ENCODE data around the gene LIPT2. TPM values are rescaled to one million over a fixed set of nuclear protein-coding genes. Genes with fewer than 3 reads are reported as not detected.

The LIPT2 gene
- total and polyA plus RNA-seq, 5 donors: 1.5 to 3.6 (median 2.0) TPM

DNA sequence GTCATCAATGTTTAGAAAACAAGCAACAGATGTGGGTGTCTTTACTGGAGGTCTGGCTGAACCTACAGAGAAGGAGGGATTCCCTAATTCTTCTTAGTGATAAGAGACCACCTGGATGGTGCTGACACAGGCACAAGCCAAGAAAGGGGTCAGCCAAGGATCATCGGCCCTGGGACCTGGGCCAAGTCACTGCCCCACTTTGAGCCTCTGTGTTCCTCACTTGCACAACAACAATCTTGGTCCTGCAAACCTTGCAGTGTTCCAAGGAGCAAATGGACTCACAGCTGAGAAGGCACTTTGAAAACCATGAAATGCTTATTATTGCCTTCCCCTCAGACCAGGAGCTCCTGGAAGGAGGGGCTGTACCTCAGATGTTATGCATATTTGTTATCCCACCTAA, 19.2 kb downstream of the LIPT2 start:
- Histone ChIP-seq H3K4me3 (ENCODE audit: low read length) (no peak overlapping the region), H3K4me1 (ENCODE audit: control insufficient read depth, insufficient read depth, low read length) (no peaks in the 10 kb centered on the region), H3K27me3 (ENCODE audit: control insufficient read depth, insufficient read depth) (no peaks in the 10 kb centered on the region), H3K9me3 (ENCODE audit: control insufficient read depth, low read length) (no peaks in the 10 kb centered on the region), H3K27ac (ENCODE audit: low read length) (no peak overlapping the region)
- 11% methylated on average over 1 of the region's 1 CpG for WGBS
- peak in 1 of 2 donors; percentile 68 for ATAC-seq
- peak; percentile 32 to 79 (median 54) for DNase-seq
- intact Hi-C loops (cut with DNase I): no loop called here

DNA sequence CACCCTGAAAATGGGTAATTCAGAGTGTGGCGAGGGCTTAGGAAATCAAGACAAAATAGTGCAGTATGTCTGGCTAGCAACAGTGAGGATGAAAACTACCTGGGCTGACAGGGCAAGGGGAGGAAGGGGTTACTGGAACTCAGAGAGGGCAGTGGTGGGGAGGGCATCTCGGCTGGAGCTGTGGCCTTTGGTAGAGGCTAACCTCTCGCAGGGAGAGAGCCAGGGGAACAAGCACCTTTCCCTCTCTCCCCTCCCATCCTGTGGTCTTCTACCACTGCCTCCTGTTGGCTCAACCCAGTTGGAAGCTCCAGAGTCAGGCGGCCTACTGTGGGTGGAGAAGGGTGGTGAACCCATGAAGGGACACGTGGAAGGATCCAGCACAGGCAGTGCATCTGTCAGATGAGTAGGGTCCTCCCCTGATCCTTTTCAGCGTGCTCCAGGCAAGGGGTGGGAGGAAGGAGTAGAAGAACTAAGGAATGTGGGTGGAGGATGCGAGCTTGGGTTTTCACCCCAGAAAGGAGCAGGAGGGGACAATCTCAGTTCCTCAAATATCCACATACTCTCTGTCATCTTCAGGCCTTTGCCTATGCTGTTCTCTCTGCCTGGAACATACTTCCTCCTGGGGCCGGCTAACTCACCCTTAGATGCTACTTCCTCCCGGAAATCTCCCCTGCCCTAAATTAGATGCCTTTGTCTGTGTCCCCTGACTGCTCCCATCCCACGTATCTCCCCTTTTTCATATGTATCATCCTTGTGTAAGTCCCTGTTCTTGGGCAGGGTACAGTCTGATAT, 19.9 kb downstream of the LIPT2 start:
- DNase-seq (no peak), ATAC-seq (peak; percentile 42 to 43)
- H3K27me3 ChIP-seq (ENCODE audit: control insufficient read depth, insufficient read depth): no peaks in the 10 kb centered on the region
- 59% methylated on average over 10 of the region's 10 CpGs for WGBS
- peaks cover 4% of the 10 kb centered on the region for H3K4me1 ChIP-seq (ENCODE audit: control insufficient read depth, insufficient read depth, low read length)
- intact Hi-C loops (cut with DNase I): no loop called here
- no peak overlapping the region for H3K4me3 ChIP-seq (ENCODE audit: low read length)
- H3K27ac ChIP-seq (ENCODE audit: low read length): no peak overlapping the region
- no peaks in the 10 kb centered on the region for H3K9me3 ChIP-seq (ENCODE audit: control insufficient read depth, low read length)

GRCh38 chr11:74471668-74472429, 21.7 kb downstream of the LIPT2 start:
- no peak for ATAC-seq
- intact Hi-C loops (cut with DNase I): no loop called here
- no peaks in the 10 kb centered on the region for H3K9me3 ChIP-seq (ENCODE audit: control insufficient read depth, low read length)
- peaks cover 4% of the 10 kb centered on the region for H3K4me1 ChIP-seq (ENCODE audit: control insufficient read depth, insufficient read depth, low read length)
- H3K27me3 ChIP-seq (ENCODE audit: control insufficient read depth, insufficient read depth): no peaks in the 10 kb centered on the region
- H3K27ac ChIP-seq (ENCODE audit: low read length): no peak overlapping the region
- no peak for DNase-seq
- no peak overlapping the region for H3K4me3 ChIP-seq (ENCODE audit: low read length)
- 66% methylated on average over 5 of the region's 5 CpGs for WGBS

- 100% methylated on average over 1 of the region's 1 CpG for WGBS
- no peaks in the 10 kb centered on the region for H3K9me3 ChIP-seq (ENCODE audit: control insufficient read depth, low read length)
- intact Hi-C loops (cut with DNase I): no loop called here
- H3K27me3 ChIP-seq (ENCODE audit: control insufficient read depth, insufficient read depth): no peaks in the 10 kb centered on the region
- no peak overlapping the region for H3K27ac ChIP-seq (ENCODE audit: low read length)
- peaks cover 4% of the 10 kb centered on the region for H3K4me1 ChIP-seq (ENCODE audit: control insufficient read depth, insufficient read depth, low read length)
- H3K4me3 ChIP-seq (ENCODE audit: low read length): no peak overlapping the region
- ATAC-seq (no peak), DNase-seq (no peak)
Measured at GRCh38 chr11:74471037-74471436, 22.5 kb downstream of the LIPT2 start.

- no peaks in the 10 kb centered on the region for H3K27me3 ChIP-seq (ENCODE audit: control insufficient read depth, insufficient read depth)
- WGBS: 72% methylated on average over 2 of the region's 2 CpGs
- H3K4me1 ChIP-seq (ENCODE audit: control insufficient read depth, insufficient read depth, low read length): peaks cover 4% of the 10 kb centered on the region
- intact Hi-C loops (cut with DNase I): no loop called here
- ATAC-seq: no peak
- no peak overlapping the region for H3K27ac ChIP-seq (ENCODE audit: low read length)
- DNase-seq: no peak
- H3K4me3 ChIP-seq (ENCODE audit: low read length): no peak overlapping the region
- H3K9me3 ChIP-seq (ENCODE audit: control insufficient read depth, low read length): no peaks in the 10 kb centered on the region
Measured at GRCh38 chr11:74470526-74470925, 23.0 kb downstream of the LIPT2 start.

- intact Hi-C loops (cut with DNase I): no loop called here
- no peak overlapping the region for H3K27ac ChIP-seq (ENCODE audit: low read length)
- H3K4me1 ChIP-seq (ENCODE audit: control insufficient read depth, insufficient read depth, low read length): peaks cover 4% of the 10 kb centered on the region
- H3K27me3 ChIP-seq (ENCODE audit: control insufficient read depth, insufficient read depth): no peaks in the 10 kb centered on the region
- H3K9me3 ChIP-seq (ENCODE audit: control insufficient read depth, low read length): no peaks in the 10 kb centered on the region
- DNase-seq (no peak), ATAC-seq (no peak)
- no peak overlapping the region for H3K4me3 ChIP-seq (ENCODE audit: low read length)
- WGBS: 60% methylated on average over 1 of the region's 1 CpG
Measured at GRCh38 chr11:74468936-74469335, 24.6 kb downstream of the LIPT2 start.

- H3K4me1 ChIP-seq (ENCODE audit: control insufficient read depth, insufficient read depth, low read length): peaks cover 4% of the 10 kb centered on the region
- intact Hi-C loops (cut with DNase I): no loop called here
- no peak overlapping the region for H3K27ac ChIP-seq (ENCODE audit: low read length)
- DNase-seq: no peak
- H3K27me3 ChIP-seq (ENCODE audit: control insufficient read depth, insufficient read depth): no peaks in the 10 kb centered on the region
- ATAC-seq: no peak
- H3K9me3 ChIP-seq (ENCODE audit: control insufficient read depth, low read length): no peaks in the 10 kb centered on the region
- no peak overlapping the region for H3K4me3 ChIP-seq (ENCODE audit: low read length)
Measured at GRCh38 chr11:74468521-74468920, 25.0 kb downstream of the LIPT2 start.

DNA sequence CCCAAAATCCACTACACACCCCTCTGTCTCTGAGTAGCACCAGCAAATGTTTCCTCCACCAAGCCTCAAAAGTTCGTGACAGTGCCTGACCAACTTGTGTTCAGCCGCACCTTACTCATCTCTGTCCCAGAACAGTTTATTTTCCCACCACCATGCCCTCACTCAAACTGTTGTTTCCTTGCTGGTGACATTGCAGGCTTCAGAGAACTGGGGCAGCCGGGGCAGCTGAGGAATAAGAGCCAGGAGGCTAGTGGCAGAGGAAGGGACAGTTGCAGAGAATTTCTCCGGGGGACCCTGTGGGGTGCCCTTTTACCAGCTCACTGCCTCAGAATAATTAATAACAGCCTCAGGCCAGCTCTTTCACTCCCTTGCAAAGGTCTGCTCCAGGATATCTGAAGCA, 25.5 kb downstream of the LIPT2 start:
- intact Hi-C loops (cut with DNase I): no loop called here
- Histone ChIP-seq H3K4me1 (ENCODE audit: control insufficient read depth, insufficient read depth, low read length) (peaks cover 4% of the 10 kb centered on the region), H3K9me3 (ENCODE audit: control insufficient read depth, low read length) (no peaks in the 10 kb centered on the region), H3K27me3 (ENCODE audit: control insufficient read depth, insufficient read depth) (no peaks in the 10 kb centered on the region), H3K27ac (ENCODE audit: low read length) (no peak overlapping the region), H3K4me3 (ENCODE audit: low read length) (no peak overlapping the region)
- ATAC-seq: no peak
- DNase-seq: no peak
- 82% methylated on average over 4 of the region's 4 CpGs for WGBS

GRCh38 chr11:74466916-74467885, 26.3 kb downstream of the LIPT2 start, which contains the start of gene KCNE3:
TSS of gene KCNE3 (minus strand) at chr11:74467549. CDS start at chr11:74457563, 9,986 bp downstream.
- Histone ChIP-seq H3K4me1 (ENCODE audit: control insufficient read depth, insufficient read depth, low read length) (peaks cover 4% of the 10 kb centered on the region), H3K4me3 (ENCODE audit: low read length) (peak within 1 kb of the TSS; percentile 72), H3K27ac (ENCODE audit: low read length) (peak within 1 kb of the TSS; percentile 18), H3K9me3 (ENCODE audit: control insufficient read depth, low read length) (no peaks in the 10 kb centered on the region), H3K27me3 (ENCODE audit: control insufficient read depth, insufficient read depth) (no peaks in the 10 kb centered on the region)
- DNase-seq (peak; percentile 61 to 90 (median 89)), ATAC-seq (peak; percentile 93 to 95)
- intact Hi-C loops (cut with DNase I): no loop called here
- WGBS: 8% methylated on average over 62 of the region's 62 CpGs

DNA sequence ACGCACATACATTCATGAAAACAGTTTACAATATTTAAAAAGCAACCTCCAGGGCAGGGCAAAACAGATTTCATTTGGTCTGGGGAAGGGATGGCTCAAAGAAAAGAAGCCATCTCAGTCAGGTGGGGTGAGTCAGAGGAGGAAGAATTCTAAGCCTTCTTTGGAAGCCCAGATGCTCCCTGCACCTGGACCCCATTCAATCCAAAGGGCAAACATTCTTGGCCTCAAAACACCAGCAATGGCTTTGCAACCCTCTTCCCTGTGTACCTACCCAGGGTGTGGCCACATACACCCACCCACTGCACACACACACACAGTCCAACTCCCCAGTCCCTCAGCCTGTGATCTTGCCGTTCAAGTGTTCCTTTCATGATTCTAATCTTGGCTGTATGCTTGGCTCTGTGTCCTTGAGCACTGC, 28.2 kb downstream of the LIPT2 start:
- intact Hi-C loops (cut with DNase I): no loop called here
- DNase-seq (no peak), ATAC-seq (no peak)
- no peak overlapping the region for H3K4me3 ChIP-seq (ENCODE audit: low read length)
- no peaks in the 10 kb centered on the region for H3K27me3 ChIP-seq (ENCODE audit: control insufficient read depth, insufficient read depth)
- peaks cover 4% of the 10 kb centered on the region for H3K4me1 ChIP-seq (ENCODE audit: control insufficient read depth, insufficient read depth, low read length)
- 69% methylated on average over 2 of the region's 2 CpGs for WGBS
- no peak overlapping the region for H3K27ac ChIP-seq (ENCODE audit: low read length)
- H3K9me3 ChIP-seq (ENCODE audit: control insufficient read depth, low read length): no peaks in the 10 kb centered on the region

Data from right cardiac atrium (tissue), 5 donors.